Colonic mucosa (tissue), 4 donors: ENCODE measurements around the gene LRRK1. TPM values are rescaled to one million over a fixed set of nuclear protein-coding genes. Genes with fewer than 3 reads are reported as not detected.
A peak's percentile ranks its signal among the peaks of the same experiment; 100 is the strongest.

Experiments used
- DNase-seq: peaks from one replicate; pipeline ENCODE4 v3.0.0-alpha.2; 2020
- H3K27ac ChIP-seq: fragments of 200-600 bp; one replicate; pipeline ENCODE4 v1.8.0; 2021
- H3K27me3 ChIP-seq: fragments of 200-600 bp; one replicate; pipeline ENCODE4 v1.8.0; 2021
- H3K36me3 ChIP-seq: fragments of 200-600 bp; one replicate; pipeline ENCODE4 v1.8.0; 2021
- H3K4me1 ChIP-seq: fragments of 200-600 bp; one replicate; pipeline ENCODE4 v1.8.0; 2021; ENCODE audit warnings: mild to moderate bottlenecking
- H3K4me3 ChIP-seq: fragments of 200-600 bp; one replicate; pipeline ENCODE4 v1.8.0; 2021
- H3K9ac ChIP-seq, 2 donors: one replicate each; pipeline ENCODE4 v1.7.0; 2013; ENCODE audit warnings: control low read depth in 2 of 2, low read depth in 2 of 2, low read length in 2 of 2
- H3K9me3 ChIP-seq: fragments of 200-600 bp; one replicate; pipeline ENCODE4 v1.8.0; 2021
- CTCF ChIP-seq: fragments of 200-600 bp; IDR thresholded peaks from one replicate; pipeline ENCODE4 v1.8.0; 2022; ENCODE audit warnings: antibody characterized with exemption, mild to moderate bottlenecking
- intact Hi-C: fragments of 100-400 bp; cut with DNase I; formaldehyde crosslinking; loops from one replicate; pipeline ENCODE4 v1.14.1; 2022
- total RNA-seq, 2 donors: library from RNA; stranded (reverse); fragmentation: NEBNext Ultra II Directional in 1 of 2; extraction: Animal tissue kit (Norgen Biotek cat#: 25700) in 1 of 2; gene quantifications; one replicate each; pipeline ENCODE4 v1.2.1, GENCODE V29; 2021
- donor health status: healthy.
- donor health status: DM: no; HTN: no; CAD: no.
- donor health status: DM: no; HTN: no; CAD: no.

LRRK1 gene
- total RNA-seq, 2 donors from 2014 or later, result 29.6 to 36.0 TPM

GRCh38 chr15:101037090-101037830 lies 118.1 kb downstream of the LRRK1 start:
- TF ChIP-seq CTCF, result no peak
- Histone ChIP-seq H3K27me3 (no peaks in the 10 kb centered on the region), H3K36me3 (no peaks in the 10 kb centered on the region), H3K9ac (no peak overlapping the region), H3K4me3 (no peak overlapping the region), H3K9me3 (no peaks in the 10 kb centered on the region), H3K27ac (no peak overlapping the region), H3K4me1 (no peaks in the 10 kb centered on the region)
- peak; percentile 8 for DNase-seq
- intact Hi-C loops, result no loop called here

- intact Hi-C loops, result no loop called here
- no peaks in the 10 kb centered on the region for H3K27me3 ChIP-seq
- no peaks in the 10 kb centered on the region for H3K9me3 ChIP-seq
- H3K36me3 ChIP-seq, result no peaks in the 10 kb centered on the region
- DNase-seq, result peak; percentile 2
- H3K27ac ChIP-seq, result no peak overlapping the region
- H3K4me1 ChIP-seq, result no peaks in the 10 kb centered on the region
- no peak overlapping the region for H3K4me3 ChIP-seq
- no peak for TF ChIP-seq CTCF
- H3K9ac ChIP-seq, result no peak overlapping the region
Observed at GRCh38 chr15:101038327-101039003, 119.3 kb downstream of the LRRK1 start.

- no peak overlapping the region for H3K4me3 ChIP-seq
- H3K27ac ChIP-seq, result no peak overlapping the region
- H3K4me1 ChIP-seq, result no peaks in the 10 kb centered on the region
- peak; percentile 3 for DNase-seq
- no peaks in the 10 kb centered on the region for H3K36me3 ChIP-seq
- H3K9ac ChIP-seq, result no peak overlapping the region
- intact Hi-C loops, result no loop called here
- no peaks in the 10 kb centered on the region for H3K9me3 ChIP-seq
- no peaks in the 10 kb centered on the region for H3K27me3 ChIP-seq
- no peak for TF ChIP-seq CTCF
Observed at GRCh38 chr15:101039461-101039860, 120.3 kb downstream of the LRRK1 start.

GRCh38 chr15:101042320-101042719 lies 123.2 kb downstream of the LRRK1 start:
- no peak overlapping the region for H3K9ac ChIP-seq
- H3K4me3 ChIP-seq, result no peak overlapping the region
- no peaks in the 10 kb centered on the region for H3K4me1 ChIP-seq
- DNase-seq, result peak; percentile 6
- intact Hi-C loops, result no loop called here
- no peaks in the 10 kb centered on the region for H3K27me3 ChIP-seq
- H3K27ac ChIP-seq, result no peak overlapping the region
- TF ChIP-seq CTCF, result no peak
- no peaks in the 10 kb centered on the region for H3K36me3 ChIP-seq
- no peaks in the 10 kb centered on the region for H3K9me3 ChIP-seq

- no peak overlapping the region for H3K27ac ChIP-seq
- no peak overlapping the region for H3K4me3 ChIP-seq
- no peaks in the 10 kb centered on the region for H3K9me3 ChIP-seq
- no peak for DNase-seq
- TF ChIP-seq CTCF, result no peak
- no peak overlapping the region for H3K9ac ChIP-seq
- H3K27me3 ChIP-seq, result no peaks in the 10 kb centered on the region
- H3K36me3 ChIP-seq, result no peaks in the 10 kb centered on the region
- no peaks in the 10 kb centered on the region for H3K4me1 ChIP-seq
- intact Hi-C loops, result no loop called here
Observed at GRCh38 chr15:101043011-101043410, 123.9 kb downstream of the LRRK1 start.
